Kasumi-1 (cell line): ENCODE data around the gene CAPN11.
"Not testable (repeated sequence)": the region's sequence is repeated elsewhere in the genome, so short reads cannot be mapped to it uniquely, and the experiment has no call there.

ENCODE experiments used
- DNase-seq, 2 experiments: peaks; one replicate each; lab custom pipeline; 2025; lab: John Stamatoyannopoulos, UW

Gene CAPN11

GRCh38 chr6:44131892-44132291 is 26.7 kb upstream of the CAPN11 start:
- DNase-seq = no peak

GRCh38 chr6:44132476-44132875 is 26.1 kb upstream of the CAPN11 start:
- DNase-seq = no peak

GRCh38 chr6:44133003-44133931 is 25.4 kb upstream of the CAPN11 start:
- DNase-seq = peak; percentile 17 to 30

DNA sequence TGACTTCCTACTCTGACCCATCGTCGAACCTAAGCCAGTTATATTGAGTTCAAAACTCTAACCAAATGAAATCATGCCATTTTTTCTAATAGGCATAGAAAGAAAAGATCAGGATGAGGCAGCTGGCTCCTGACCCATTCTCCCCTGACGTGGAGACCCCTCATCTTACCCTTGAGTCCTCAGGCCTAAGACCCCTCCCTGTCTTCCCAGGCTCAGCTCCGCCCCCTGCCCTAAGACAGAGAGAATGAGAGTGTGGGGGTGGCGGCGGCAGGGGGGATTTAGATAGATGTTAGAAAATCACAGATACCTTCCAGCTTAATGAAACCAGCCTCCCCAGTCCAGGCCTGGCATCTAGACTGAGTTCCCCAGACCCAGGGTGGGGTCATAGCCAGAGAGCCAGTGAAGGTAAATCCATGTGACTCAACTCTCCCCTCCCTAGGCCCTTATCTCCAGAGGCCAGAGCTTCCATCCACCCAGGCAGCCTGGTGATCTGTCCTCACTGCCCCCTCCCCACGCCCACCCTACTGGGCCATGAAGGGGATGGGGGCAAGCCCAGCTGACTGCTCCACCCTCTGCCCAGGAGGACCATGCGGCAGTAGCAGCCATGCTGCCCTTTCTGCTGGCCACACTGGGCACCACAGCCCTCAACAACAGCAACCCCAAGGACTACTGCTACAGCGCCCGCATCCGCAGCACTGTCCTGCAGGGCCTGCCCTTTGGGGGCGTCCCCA is 24.5 kb upstream of the CAPN11 start:
- no peak for DNase-seq

DNA sequence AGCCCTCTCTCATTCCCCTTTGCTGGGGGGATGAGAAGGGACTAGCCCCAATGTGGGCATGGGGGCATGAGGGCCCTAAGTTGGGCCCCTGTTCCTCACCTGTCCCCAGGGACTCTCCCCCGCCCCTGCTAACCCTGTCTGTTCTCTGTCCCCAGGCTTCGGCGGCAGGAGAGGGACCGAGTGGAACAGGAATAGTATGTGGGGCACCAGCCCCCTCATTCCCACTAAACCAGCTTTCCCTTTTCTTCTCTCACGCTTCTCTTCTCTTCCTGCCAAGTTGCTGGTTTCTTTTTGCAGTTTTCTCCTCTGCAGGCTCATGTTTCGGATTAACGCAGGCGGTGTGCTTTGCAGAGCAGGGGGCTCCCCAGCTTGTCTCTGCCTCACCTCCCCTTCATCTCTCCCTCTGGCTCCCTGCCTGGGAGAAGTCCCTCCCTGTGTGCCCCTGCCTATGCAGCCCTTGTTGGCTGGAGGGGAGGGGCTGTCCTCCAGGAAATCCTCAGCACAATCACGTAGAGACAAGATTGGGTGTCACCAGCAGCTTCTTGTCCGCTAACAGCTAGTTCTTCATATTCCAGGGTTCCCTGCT is 23.4 kb upstream of the CAPN11 start:
- no peak for DNase-seq

GRCh38 chr6:44135875-44136274 is 22.7 kb upstream of the CAPN11 start:
- DNase-seq = no peak

DNA sequence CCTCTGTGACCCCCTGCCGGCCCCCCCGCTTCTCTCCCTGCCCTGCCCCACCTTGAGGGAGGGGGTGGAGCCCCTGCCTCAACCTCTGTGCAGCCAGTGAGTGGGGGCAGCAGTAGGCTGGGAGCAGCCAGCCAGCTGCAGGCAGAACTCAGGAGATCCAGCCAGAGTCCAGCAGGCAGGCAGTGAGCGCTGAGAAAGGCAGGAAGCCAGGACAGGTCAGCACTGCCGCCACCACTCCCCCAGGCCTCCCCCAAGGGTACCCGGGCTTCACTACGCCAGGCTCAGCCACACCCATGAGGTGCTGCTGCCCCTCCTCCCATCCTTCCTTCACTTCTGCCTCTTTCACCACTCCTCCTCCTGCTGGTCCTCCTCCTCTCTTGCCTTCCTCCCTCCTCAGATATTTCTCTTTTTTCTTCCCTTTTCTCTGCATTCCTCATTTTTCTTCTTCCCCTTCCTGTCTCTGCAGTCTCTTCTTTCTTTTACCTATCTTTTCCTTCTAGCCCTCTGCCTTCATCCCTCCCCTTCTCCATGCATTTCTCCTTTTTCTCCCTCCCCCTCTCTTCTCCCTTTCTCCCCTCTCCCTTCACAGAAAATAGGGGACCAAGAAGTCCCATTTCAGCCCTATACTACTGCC is 19.8 kb upstream of the CAPN11 start:
- no peak for DNase-seq

DNA sequence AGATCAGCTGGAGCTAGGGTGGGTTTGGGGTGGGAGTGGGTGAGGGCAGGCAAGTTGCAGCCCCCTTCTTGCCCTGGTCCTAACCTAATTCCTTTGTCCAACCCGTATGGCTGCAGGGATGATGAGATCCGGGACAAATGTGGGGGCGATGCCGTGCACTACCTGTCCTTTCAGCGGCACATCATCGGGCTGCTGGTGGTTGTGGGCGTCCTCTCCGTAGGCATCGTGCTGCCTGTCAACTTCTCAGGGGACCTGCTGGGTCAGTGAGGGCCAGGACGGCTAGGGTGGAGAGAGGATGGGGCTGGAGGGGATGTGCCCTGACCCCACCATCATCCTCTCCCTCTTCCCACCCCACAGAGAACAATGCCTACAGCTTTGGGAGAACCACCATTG is 19.3 kb upstream of the CAPN11 start:
- DNase-seq = no peak

GRCh38 chr6:44142835-44143234 is 15.8 kb upstream of the CAPN11 start:
- no peak for DNase-seq

DNA sequence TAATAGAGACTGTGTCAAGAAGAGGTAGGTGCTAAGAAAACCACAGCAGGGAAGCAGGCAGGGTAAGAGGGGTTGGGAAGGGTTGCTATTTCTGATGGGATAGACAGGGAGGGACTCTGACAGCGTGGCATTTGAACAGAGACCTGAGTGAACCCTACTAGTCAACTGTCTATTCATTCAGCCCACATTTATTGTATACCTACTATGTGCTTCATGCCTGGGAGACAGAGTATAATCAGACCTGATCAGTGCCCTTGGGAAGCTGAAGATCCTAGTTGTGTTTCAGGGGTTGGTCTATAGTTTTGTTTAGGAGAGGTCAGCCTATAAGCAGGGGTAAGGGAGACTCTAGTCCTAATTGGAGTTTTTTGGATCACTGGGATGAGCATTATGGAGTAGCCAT is 14.9 kb upstream of the CAPN11 start:
- no peak for DNase-seq

- DNase-seq = not testable (repeated sequence)
Observed at GRCh38 chr6:44144536-44144935, 14.1 kb upstream of the CAPN11 start.

DNA sequence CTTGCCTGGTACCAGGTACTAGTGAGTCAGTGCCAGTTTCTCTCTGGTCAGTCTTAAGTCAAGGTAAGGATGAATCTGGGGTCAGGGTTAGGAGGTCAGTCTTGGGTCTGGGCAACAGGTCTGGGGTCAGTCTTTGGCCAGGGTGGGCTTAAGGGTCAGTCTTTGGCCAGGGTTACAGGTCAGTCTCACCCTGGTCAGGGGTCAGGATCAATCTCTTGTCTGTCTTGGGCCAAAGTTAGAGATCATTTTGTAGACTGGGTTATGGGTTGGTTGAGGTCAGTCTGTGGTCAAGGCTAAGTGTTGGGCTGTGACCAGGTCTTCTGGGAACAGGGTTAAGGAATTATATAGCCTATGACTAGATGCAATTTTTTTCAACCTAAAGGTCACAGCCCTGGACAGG is 12.8 kb upstream of the CAPN11 start:
- no peak for DNase-seq

DNA sequence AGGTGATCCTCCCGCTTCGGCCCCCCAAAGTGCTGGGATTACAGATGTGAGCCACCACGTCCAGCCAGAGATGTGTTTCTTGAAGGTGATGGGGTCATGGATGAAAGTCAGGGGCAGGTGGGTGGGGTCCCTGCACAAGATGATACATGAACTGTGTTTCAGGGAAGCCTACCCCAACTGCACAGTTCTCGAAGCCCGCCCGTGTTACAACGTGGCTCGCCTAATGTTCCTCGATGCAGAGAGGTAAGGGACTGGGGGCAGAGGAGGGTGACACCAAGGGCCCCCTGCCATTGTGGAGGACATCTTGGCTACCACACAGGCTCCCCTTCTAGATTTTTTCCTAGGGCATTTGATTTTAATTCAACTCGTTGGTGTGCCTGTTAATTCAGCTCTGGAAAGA is 11.9 kb upstream of the CAPN11 start:
- no peak for DNase-seq

- no peak for DNase-seq
Observed at GRCh38 chr6:44147256-44147655, 11.4 kb upstream of the CAPN11 start.

- DNase-seq = no peak
Observed at GRCh38 chr6:44148306-44148705, 10.3 kb upstream of the CAPN11 start.

- DNase-seq = no peak
Observed at GRCh38 chr6:44149369-44150012, 9.1 kb upstream of the CAPN11 start.

DNA sequence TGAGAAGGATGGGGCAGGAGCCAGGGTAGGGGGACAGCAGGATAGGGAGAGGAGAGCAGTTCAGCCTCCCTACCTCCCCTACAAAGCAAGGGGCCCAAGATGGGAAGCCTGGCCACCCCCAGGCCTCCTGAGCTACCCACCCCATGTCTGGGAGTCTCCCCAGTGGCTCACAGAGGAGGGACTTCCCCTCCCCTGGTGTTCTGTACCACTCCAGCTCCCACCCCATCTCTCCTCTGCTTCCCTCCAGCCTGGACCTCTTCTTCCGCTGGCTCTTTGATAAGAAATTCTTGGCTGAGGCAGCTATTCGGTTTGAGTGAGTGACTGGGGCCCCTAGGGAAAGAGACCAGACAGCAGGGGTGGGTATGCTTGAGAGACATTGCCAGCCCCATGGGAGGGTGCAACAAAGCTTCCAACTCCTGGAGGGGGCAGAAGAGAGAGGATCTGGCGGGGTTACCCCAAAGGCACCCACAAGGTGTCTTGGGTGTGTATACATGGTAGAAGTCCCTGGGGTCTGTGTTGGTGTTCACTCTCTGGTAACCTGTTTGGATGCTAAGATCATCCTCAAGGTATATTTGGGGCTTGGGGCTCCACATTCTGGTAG is 8.2 kb upstream of the CAPN11 start:
- no peak for DNase-seq

DNA sequence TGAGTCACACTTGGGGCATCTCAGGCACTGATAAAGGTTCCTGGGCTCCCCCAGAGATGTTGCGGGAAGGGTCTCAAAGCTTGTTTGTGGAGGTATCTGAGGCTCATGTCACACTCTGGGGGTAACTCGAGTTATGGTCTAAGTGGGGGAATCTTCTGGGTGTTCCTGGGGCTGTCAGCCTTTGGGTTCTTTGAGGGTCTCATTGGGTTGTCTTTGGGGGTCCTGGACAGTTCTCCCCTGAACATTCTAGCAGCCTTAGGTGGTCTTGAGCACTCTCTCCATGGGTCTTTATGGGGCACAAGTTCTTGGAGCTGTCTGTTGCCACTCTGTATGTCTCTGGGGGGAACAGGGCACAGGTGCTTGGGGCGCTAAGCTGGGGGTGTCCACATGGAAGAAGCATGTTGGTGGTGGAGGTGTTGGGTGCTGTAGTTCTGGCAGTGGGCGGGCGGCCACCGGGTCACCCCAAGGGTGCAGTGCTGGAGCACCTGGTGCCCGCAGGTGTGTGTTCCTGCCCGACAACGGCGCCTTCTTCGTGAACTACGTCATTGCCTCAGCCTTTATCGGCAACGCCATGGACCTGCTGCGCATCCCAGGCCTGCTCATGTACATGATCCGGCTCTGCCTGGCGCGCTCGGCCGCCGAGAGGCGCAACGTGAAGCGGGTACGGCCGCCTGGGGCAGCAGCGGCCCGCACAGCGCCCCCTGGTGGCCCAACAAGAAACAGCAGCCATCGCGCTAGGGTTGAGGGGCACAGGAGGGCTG is 7.1 kb upstream of the CAPN11 start:
- peak; percentile 41 to 61 for DNase-seq

DNA sequence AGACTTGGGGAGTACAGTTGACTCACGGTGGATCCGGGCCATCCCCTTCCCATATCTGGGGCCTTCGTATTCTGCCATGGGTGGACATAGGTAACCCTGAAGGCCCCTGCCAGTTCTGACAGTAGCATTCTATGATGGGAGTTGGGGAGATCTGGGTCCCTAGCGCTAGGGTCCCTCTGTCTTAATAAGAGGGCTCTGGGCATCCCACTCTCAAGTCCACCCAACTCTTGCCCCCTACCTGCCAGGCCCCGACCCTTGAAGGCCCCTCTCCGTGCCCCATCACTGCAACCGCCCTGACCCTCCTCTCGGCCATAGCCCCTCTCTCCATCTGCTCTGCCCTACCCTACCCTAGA is 6.5 kb upstream of the CAPN11 start:
- DNase-seq = no peak

- no peak for DNase-seq
Observed at GRCh38 chr6:44152533-44152932, 6.1 kb upstream of the CAPN11 start.

- no peak for DNase-seq
Observed at GRCh38 chr6:44154067-44154466, 4.6 kb upstream of the CAPN11 start.
